ENCODE results near the gene MEG3. TPM values are rescaled to one million over a fixed set of nuclear protein-coding genes. Genes with fewer than 3 reads are reported as not detected.

MEG3 gene
- total RNA-seq, 1 donor = 1.7 TPM

GRCh38 chr14:100878271-100879146, 52.6 kb downstream of the MEG3 start:
- Histone ChIP-seq H3K27me3 (ENCODE audit: insufficient read depth, low read length) (no peaks in the 10 kb centered on the region), H3K9me3 (ENCODE audit: low read depth, low read length) (no peaks in the 10 kb centered on the region), H3K4me3 (ENCODE audit: low read length) (no peak overlapping the region), H3K4me1 (ENCODE audit: insufficient read depth, low read length) (no peaks in the 10 kb centered on the region)

GRCh38 chr14:100879194-100879593, 53.3 kb downstream of the MEG3 start:
- H3K4me3 ChIP-seq (ENCODE audit: low read length) = no peak overlapping the region
- no peaks in the 10 kb centered on the region for H3K27me3 ChIP-seq (ENCODE audit: insufficient read depth, low read length)
- H3K9me3 ChIP-seq (ENCODE audit: low read depth, low read length) = no peaks in the 10 kb centered on the region
- H3K4me1 ChIP-seq (ENCODE audit: insufficient read depth, low read length) = no peaks in the 10 kb centered on the region

- H3K27me3 ChIP-seq (ENCODE audit: insufficient read depth, low read length) = no peaks in the 10 kb centered on the region
- no peak overlapping the region for H3K4me3 ChIP-seq (ENCODE audit: low read length)
- no peaks in the 10 kb centered on the region for H3K9me3 ChIP-seq (ENCODE audit: low read depth, low read length)
- no peaks in the 10 kb centered on the region for H3K4me1 ChIP-seq (ENCODE audit: insufficient read depth, low read length)
These were observed 53.9 kb downstream of the MEG3 start for GRCh38 chr14:100879782-100880181.

- Histone ChIP-seq H3K9me3 (ENCODE audit: low read depth, low read length) (no peaks in the 10 kb centered on the region), H3K4me3 (ENCODE audit: low read length) (no peak overlapping the region), H3K27me3 (ENCODE audit: insufficient read depth, low read length) (no peaks in the 10 kb centered on the region), H3K4me1 (ENCODE audit: insufficient read depth, low read length) (no peaks in the 10 kb centered on the region)
These were observed 54.6 kb downstream of the MEG3 start for GRCh38 chr14:100880271-100881101.

GRCh38 chr14:100881211-100882025, 55.5 kb downstream of the MEG3 start:
- Histone ChIP-seq H3K9me3 (ENCODE audit: low read depth, low read length) (no peaks in the 10 kb centered on the region), H3K4me1 (ENCODE audit: insufficient read depth, low read length) (no peaks in the 10 kb centered on the region), H3K4me3 (ENCODE audit: low read length) (no peak overlapping the region), H3K27me3 (ENCODE audit: insufficient read depth, low read length) (no peaks in the 10 kb centered on the region)

GRCh38 chr14:100882026-100882967, 56.4 kb downstream of the MEG3 start:
- no peaks in the 10 kb centered on the region for H3K4me1 ChIP-seq (ENCODE audit: insufficient read depth, low read length)
- H3K4me3 ChIP-seq (ENCODE audit: low read length) = no peak overlapping the region
- no peaks in the 10 kb centered on the region for H3K27me3 ChIP-seq (ENCODE audit: insufficient read depth, low read length)
- H3K9me3 ChIP-seq (ENCODE audit: low read depth, low read length) = no peaks in the 10 kb centered on the region

GRCh38 chr14:100882991-100883788, 57.3 kb downstream of the MEG3 start:
- no peak overlapping the region for H3K4me3 ChIP-seq (ENCODE audit: low read length)
- no peaks in the 10 kb centered on the region for H3K4me1 ChIP-seq (ENCODE audit: insufficient read depth, low read length)
- H3K27me3 ChIP-seq (ENCODE audit: insufficient read depth, low read length) = no peaks in the 10 kb centered on the region
- H3K9me3 ChIP-seq (ENCODE audit: low read depth, low read length) = no peaks in the 10 kb centered on the region

- Histone ChIP-seq H3K27me3 (ENCODE audit: insufficient read depth, low read length) (no peaks in the 10 kb centered on the region), H3K4me1 (ENCODE audit: insufficient read depth, low read length) (no peaks in the 10 kb centered on the region)
These were observed 57.8 kb downstream of the MEG3 start for GRCh38 chr14:100883789-100884101.

GRCh38 chr14:100884456-100884855, 58.5 kb downstream of the MEG3 start:
- Histone ChIP-seq H3K4me1 (ENCODE audit: insufficient read depth, low read length) (no peaks in the 10 kb centered on the region), H3K4me3 (ENCODE audit: low read length) (no peak overlapping the region), H3K9me3 (ENCODE audit: low read depth, low read length) (no peaks in the 10 kb centered on the region), H3K27me3 (ENCODE audit: insufficient read depth, low read length) (no peaks in the 10 kb centered on the region)

More at GRCh38 chr14:100883789-100884101, 57.8 kb downstream of the MEG3 start:
- no peak overlapping the region for H3K4me3 ChIP-seq (ENCODE audit: low read length)
- H3K9me3 ChIP-seq (ENCODE audit: low read depth, low read length) = no peaks in the 10 kb centered on the region

- H3K4me1 ChIP-seq (ENCODE audit: insufficient read depth, low read length) = no peaks in the 10 kb centered on the region
- no peaks in the 10 kb centered on the region for H3K27me3 ChIP-seq (ENCODE audit: insufficient read depth, low read length)
- H3K4me3 ChIP-seq (ENCODE audit: low read length) = no peak overlapping the region
- no peaks in the 10 kb centered on the region for H3K9me3 ChIP-seq (ENCODE audit: low read depth, low read length)
These were observed 59.3 kb downstream of the MEG3 start for GRCh38 chr14:100885196-100885595.

GRCh38 chr14:100885617-100886016, 59.7 kb downstream of the MEG3 start:
- Histone ChIP-seq H3K27me3 (ENCODE audit: insufficient read depth, low read length) (no peaks in the 10 kb centered on the region), H3K4me3 (ENCODE audit: low read length) (no peak overlapping the region), H3K4me1 (ENCODE audit: insufficient read depth, low read length) (no peaks in the 10 kb centered on the region), H3K9me3 (ENCODE audit: low read depth, low read length) (no peaks in the 10 kb centered on the region)

GRCh38 chr14:100887728-100888335, 61.9 kb downstream of the MEG3 start:
- no peaks in the 10 kb centered on the region for H3K9me3 ChIP-seq (ENCODE audit: low read depth, low read length)
- H3K27me3 ChIP-seq (ENCODE audit: insufficient read depth, low read length) = no peaks in the 10 kb centered on the region
- H3K4me1 ChIP-seq (ENCODE audit: insufficient read depth, low read length) = no peaks in the 10 kb centered on the region
- no peak overlapping the region for H3K4me3 ChIP-seq (ENCODE audit: low read length)

GRCh38 chr14:100888789-100889315, 62.9 kb downstream of the MEG3 start:
- no peak overlapping the region for H3K4me3 ChIP-seq (ENCODE audit: low read length)
- no peaks in the 10 kb centered on the region for H3K27me3 ChIP-seq (ENCODE audit: insufficient read depth, low read length)
- H3K9me3 ChIP-seq (ENCODE audit: low read depth, low read length) = no peaks in the 10 kb centered on the region
- H3K4me1 ChIP-seq (ENCODE audit: insufficient read depth, low read length) = no peaks in the 10 kb centered on the region
